BJ (cell line): ENCODE measurements around the gene LRRC10. TPM values are rescaled to one million over a fixed set of nuclear protein-coding genes. Genes with fewer than 3 reads are reported as not detected.

Experiments
- CTCF ChIA-PET: fragments of 350-600 bp; formaldehyde crosslinking; extraction: SDS; loops from one replicate; lab custom pipeline; 2021; ENCODE audit warnings: antibody characterized with exemption, inconsistent platforms; lab: Yijun Ruan, JAX
- POLR2A ChIA-PET: fragments of 300-600 bp; sonication (Branson Sonifier 250); formaldehyde crosslinking; extraction: SDS; loops from one replicate; lab custom pipeline; 2021; ENCODE audit warnings: antibody characterized with exemption; lab: Charles Lee
- DNase-seq: peaks from one replicate; pipeline ENCODE4 v3.0.0-alpha.2; 2011; ENCODE audit warnings: low read depth
- H3K27me3 ChIP-seq: 2 replicates; pipeline ENCODE4 v1.6.0; 2011; ENCODE audit warnings: low read length; ENCODE audit not compliant: control insufficient read depth, insufficient read depth
- H3K36me3 ChIP-seq: 2 replicates; pipeline ENCODE4 v1.5.1; 2011; ENCODE audit warnings: low read length; ENCODE audit not compliant: control insufficient read depth, insufficient read depth
- H3K4me3 ChIP-seq: 2 replicates; pipeline ENCODE4 v1.5.1; 2011; ENCODE audit warnings: low read depth, mild to moderate bottlenecking, control low read depth, low read length
- CTCF ChIP-seq: IDR thresholded peaks from 2 replicates; pipeline ENCODE4 v1.5.1; 2011; ENCODE audit warnings: low read depth, mild to moderate bottlenecking, control low read depth, inconsistent platforms, low read length, moderate library complexity; ENCODE audit not compliant: insufficient read depth
- polyA plus RNA-seq: library from polyadenylated mRNA; depleted of rRNA; stranded (reverse); fragments of >200 nt; gene quantifications from 2 replicates; pipeline ENCODE4 v1.2.3, GENCODE V29; 2011

LRRC10 gene
- polyA plus RNA-seq, 1 experiment = not detected

DNA sequence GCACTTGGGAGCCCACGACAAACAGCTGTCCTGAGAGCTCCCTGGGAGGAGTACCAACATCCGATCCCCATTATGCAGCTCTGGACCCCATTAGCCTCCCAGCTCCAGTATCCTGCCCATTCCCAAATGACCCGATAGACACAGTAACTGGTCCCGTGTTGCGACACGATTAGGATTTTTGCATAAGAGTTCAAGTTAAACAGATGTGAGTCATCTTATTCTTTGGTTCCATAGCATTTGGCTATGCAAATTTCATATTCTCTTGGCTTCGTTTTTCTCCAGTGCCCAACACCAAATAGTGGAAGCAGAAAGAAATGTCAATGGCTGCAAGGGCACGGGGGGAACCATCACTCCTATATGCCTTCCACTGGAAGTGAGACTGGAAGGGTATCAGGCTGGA is 43.0 kb upstream of the LRRC10 start:
- no peaks in the 10 kb centered on the region for H3K27me3 ChIP-seq
- H3K4me3 ChIP-seq = no peak overlapping the region
- CTCF ChIA-PET = interaction anchor here (1.6 to 2.5 kb wide), 2 partner anchors 10 to 14 kb away, joined by 4 to 14 read pairs; no protein-coding TSS in a partner anchor
- no peak for TF ChIP-seq CTCF
- no peaks in the 10 kb centered on the region for H3K36me3 ChIP-seq
- DNase-seq = no peak
- POLR2A ChIA-PET = no interaction called here

DNA sequence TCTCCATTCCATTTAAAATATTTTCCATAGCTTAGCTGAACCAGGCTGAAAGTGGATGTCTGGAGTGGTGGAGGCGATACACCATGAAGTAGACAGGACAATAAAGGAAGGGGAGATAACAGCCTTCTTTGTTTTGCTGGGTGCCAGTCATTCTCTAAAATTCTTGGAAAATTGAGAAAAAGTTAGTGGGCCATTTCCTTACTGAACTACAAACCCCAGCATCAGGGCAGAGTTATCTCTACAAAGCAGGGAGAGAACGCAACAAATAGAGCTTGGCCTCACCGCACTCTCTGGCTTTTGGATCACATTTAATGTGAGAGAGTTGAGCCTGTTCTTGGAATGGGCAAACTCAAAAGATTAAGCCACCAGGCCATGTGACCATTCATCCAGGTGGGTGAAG is 41.2 kb upstream of the LRRC10 start:
- Histone ChIP-seq H3K4me3 (no peak overlapping the region), H3K36me3 (no peaks in the 10 kb centered on the region), H3K27me3 (no peaks in the 10 kb centered on the region)
- POLR2A ChIA-PET = no interaction called here
- DNase-seq = no peak
- CTCF ChIA-PET = interaction anchor here (0.9 to 2.6 kb wide), 2 partner anchors 12 to 181 kb away, joined by 3 to 13 read pairs; no protein-coding TSS in a partner anchor
- no peak for TF ChIP-seq CTCF

- ChIA-PET CTCF (interaction anchor here (1.1 kb wide), 1 partner anchor 10 kb away, joined by 3 read pairs; no protein-coding TSS in a partner anchor), POLR2A (no interaction called here)
- H3K27me3 ChIP-seq = no peaks in the 10 kb centered on the region
- H3K36me3 ChIP-seq = no peaks in the 10 kb centered on the region
- no peak for DNase-seq
- no peak for TF ChIP-seq CTCF
- no peak overlapping the region for H3K4me3 ChIP-seq
Observed at GRCh38 chr12:69649529-69649928, 38.8 kb upstream of the LRRC10 start.

GRCh38 chr12:69648476-69648875 is 37.8 kb upstream of the LRRC10 start:
- no peaks in the 10 kb centered on the region for H3K27me3 ChIP-seq
- no peak for TF ChIP-seq CTCF
- CTCF ChIA-PET = interaction anchor here (1.4 kb wide), 1 partner anchor 9 kb away, joined by 6 read pairs; no protein-coding TSS in a partner anchor
- no peak overlapping the region for H3K4me3 ChIP-seq
- POLR2A ChIA-PET = no interaction called here
- no peaks in the 10 kb centered on the region for H3K36me3 ChIP-seq
- peak; percentile 65 for DNase-seq

DNA sequence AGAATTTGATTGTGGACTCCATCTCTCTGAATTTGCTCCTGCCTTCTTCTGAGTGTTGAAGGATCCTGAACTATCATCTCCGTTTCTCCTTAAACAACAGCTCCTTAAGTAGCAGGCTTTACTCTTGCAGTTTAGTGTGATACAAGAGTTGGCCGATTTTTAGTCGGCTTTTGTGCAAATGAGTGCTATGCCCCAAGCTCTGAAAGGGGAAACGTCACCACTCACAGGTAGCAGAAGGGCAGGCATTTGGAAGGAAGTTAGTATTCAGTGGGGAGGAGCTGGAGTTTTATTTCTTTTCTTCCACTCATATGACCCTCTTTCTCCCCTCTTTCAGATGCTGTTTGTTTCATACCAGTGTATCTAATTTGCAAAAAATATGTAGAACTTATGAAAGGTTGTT is 36.5 kb upstream of the LRRC10 start:
- CTCF ChIA-PET = interaction anchor here (0.6 to 3.9 kb wide), 3 partner anchors 10 to 698 kb away, joined by 3 to 13 read pairs (median 6); no protein-coding TSS in a partner anchor

More for the DNA sequence above, 36.5 kb upstream of the LRRC10 start:
- H3K27me3 ChIP-seq = no peaks in the 10 kb centered on the region
- no peaks in the 10 kb centered on the region for H3K36me3 ChIP-seq
- POLR2A ChIA-PET = no interaction called here
- H3K4me3 ChIP-seq = no peak overlapping the region
- DNase-seq = no peak
- TF ChIP-seq CTCF = no peak
